Suprapubic skin (tissue), 3 donors: Measurements from ENCODE around the gene SCIN.

ENCODE experiments used
- CTCF ChIP-seq, 2 donors: fragments of 200-600 bp in 1 of 2; fragments of 450-650 bp in 1 of 2; sonication (generic) in 1 of 2; IDR thresholded peaks; one replicate each; pipeline ENCODE4 v1.5.1; 2016 to 2019; ENCODE audit warnings: antibody characterized with exemption in 2 of 2, mild to moderate bottlenecking in 1 of 2, moderate library complexity in 1 of 2
- POLR2AphosphoS5 ChIP-seq, 3 donors: sonication (generic); formaldehyde crosslinking; IDR thresholded peaks; one replicate each; pipeline ENCODE4 v1.6.1; 2017; ENCODE audit warnings: antibody characterized with exemption in 3 of 3

GRCh38 chr7:12529971-12530710 is 40.4 kb upstream of the SCIN start:
- TF ChIP-seq CTCF (IDR thresholded peaks at IDR 0.05) (no peak), POLR2AphosphoS5 (IDR thresholded peaks at IDR 0.05) (no peak)
